GM12892 (cell line): ENCODE results near the gene ARMC3.

Source experiments
- POLR2A ChIP-seq: IDR thresholded peaks from 2 replicates; pipeline ENCODE4 v1.6.1; 2011; ENCODE audit warnings: low read depth, low read length, control low read depth
- POLR2AphosphoS5 ChIP-seq: IDR thresholded peaks from 2 replicates; pipeline ENCODE4 v1.6.1; 2011; ENCODE audit warnings: low read depth, low read length, control low read depth
- TAF1 ChIP-seq: IDR thresholded peaks from 2 replicates; pipeline ENCODE4 v1.6.1; 2011; ENCODE audit warnings: low read depth, mild to moderate bottlenecking, control low read depth, low read length, borderline replicate concordance

DNA sequence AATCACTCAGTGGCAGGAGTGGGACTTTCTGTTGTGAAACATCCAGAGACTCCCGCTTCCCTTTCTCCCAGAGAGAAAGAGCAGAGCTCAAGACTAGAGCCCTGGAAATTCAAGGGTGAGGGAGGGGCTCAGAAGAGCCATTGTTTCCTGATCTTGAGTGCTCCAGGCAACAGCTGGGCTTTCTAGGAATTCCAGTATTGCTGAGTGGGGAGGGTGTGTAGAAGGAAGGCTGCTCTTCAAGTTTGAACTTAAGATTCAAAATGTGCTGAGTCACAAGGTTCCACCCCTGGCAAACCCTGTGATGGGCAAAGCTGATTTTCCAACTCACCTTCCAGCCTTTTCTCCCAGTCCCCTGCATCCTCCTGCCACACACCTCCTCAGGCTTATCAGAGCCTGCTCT is 125.2 kb downstream of the ARMC3 start:
- TF ChIP-seq POLR2A (no peak), POLR2AphosphoS5 (no peak), TAF1 (no peak)
